HG02870 (cell line): ENCODE measurements around the gene EFCAB7.

Source experiments
- ATAC-seq: cut with Tn5 transposase; IDR thresholded peaks from one replicate; pipeline ENCODE4 v1.9.1; 2021; ENCODE audit warnings: mild to moderate bottlenecking, moderate library complexity; ENCODE audit not compliant: unreplicated experiment

The EFCAB7 gene

DNA sequence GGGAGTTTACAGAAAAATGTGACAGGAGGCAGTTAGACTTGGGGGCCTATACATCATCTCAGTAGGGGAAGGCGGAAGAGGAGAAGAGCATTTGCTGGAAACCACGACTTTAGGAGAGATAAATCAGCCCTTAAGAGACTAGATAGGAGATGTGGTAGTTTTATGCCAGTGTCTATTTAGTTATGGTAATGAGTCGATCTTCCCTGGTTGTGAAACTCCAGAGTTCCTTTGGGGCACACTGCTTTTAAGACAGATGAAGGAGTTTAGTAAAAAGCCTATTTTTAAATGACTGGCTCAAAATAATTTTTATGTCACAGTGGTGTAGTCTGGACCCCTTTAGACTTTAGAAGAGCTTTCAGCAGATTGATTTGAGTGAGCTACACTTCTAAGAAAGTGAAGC, 77.7 kb downstream of the EFCAB7 start:
- ATAC-seq, result no peak

DNA sequence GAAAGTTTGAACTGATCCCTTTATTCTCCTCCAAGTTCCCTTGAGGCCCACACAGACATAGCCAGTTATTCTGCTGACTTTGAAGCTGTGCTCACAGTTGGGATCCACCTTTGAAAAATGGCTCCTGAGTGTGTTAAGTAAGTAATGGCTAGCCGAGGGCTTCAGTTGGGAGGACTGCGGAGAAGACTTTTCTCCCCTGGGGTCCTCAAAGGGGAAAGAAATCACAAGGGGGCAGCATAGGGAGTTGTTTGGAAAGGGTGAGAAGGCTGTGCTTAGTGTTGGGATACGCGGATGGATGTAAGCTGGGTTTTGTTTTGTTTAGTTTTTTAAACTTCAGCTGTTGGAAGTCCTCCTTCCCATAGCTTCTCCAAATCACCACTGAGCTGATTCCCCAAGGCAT, 78.1 kb downstream of the EFCAB7 start:
- ATAC-seq, result no peak

DNA sequence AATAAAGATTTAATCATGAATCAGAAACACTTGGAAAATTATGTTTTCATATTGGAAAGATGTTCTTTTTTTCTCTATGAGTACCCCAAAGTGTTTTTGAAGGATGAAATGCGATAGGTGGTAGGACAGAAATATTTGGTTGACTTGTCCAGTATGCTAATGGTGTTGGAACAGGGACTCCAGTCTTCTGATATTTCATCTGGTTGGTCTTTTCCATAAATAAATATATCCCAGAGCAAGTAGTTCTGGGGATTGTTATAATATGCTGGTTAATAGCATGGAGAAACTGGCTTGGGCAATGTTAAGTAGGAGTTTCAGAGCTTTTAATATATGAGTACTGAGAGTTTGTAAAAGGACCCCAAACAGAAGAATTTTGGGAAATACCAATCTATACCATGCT, 78.6 kb downstream of the EFCAB7 start:
- no peak for ATAC-seq

DNA sequence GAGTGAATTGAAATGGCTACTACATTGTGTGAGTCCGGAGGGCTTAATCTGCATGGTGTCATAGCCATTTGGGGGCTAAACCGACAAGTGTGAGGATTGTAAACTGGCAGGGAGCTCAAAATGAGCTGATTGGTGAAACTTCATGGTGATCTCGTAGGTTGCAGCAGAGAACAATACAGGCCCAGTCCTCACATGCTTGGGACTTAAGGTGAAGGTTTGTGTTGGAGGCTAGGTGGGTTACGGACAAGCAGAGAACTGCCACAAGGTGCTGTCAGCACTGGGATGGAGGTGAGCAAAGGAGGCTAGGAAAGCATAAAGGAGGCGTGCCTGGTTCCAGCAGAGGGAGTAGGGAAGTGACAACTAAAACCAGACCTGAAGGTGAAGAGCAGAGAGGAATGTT, 79.3 kb downstream of the EFCAB7 start:
- no peak for ATAC-seq

DNA sequence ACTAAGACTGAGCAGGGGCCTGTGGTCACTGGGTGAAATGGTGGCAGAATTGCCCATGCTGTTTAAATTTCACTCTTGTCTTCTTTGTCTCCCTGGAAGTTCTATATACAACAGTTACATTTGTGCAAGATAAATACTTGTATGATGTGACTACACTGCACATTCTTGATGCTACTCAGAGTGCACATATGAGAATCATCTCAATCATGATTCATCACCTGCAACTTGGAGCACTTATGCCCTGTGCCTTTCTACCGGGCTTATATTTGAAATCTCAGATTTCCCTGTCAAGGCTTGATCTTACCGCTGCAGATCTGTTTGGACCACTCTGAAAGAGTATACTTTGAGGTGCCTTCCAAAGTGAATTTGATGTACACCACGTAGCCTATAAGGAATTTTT, 80.5 kb downstream of the EFCAB7 start:
- no peak for ATAC-seq

DNA sequence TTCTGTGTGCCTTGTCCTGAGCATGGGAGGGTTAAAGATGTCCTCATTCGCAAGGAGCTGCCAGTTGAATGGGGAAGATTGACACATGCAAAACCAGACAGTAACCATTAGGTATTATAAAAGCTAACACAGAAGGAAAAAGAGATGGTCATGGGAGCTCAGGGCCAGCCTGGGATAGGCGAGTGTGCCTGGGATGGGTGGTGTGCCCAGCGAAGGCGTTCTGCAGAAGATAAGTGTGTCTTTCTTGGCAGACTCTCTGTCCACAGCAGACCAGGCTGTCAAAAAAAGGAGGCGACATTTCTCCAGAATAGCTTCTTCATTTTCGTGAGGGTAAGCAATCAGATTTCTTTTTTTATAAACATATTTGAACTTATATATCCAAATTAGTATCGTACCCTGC, 84.0 kb downstream of the EFCAB7 start:
- ATAC-seq, result no peak

DNA sequence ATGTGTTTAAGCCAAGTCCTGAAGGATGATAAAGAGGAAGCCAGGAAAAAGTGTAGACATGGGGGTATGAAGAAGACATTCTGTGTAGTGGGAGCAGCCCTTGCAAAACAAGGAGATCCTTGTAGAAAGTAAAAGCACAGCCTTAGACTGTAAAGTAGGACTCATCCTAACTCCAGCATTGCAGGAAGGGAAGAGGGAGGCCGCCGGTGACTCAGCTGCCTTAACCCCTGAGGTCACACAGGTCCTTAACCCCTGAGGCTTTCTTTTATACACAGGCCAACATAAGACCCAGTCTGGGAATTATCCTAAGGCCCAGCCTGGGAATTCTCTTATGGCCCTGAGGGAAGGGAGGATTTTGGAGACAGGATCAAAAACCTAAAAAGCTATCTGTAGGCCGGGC, 87.9 kb downstream of the EFCAB7 start:
- ATAC-seq, result no peak

DNA sequence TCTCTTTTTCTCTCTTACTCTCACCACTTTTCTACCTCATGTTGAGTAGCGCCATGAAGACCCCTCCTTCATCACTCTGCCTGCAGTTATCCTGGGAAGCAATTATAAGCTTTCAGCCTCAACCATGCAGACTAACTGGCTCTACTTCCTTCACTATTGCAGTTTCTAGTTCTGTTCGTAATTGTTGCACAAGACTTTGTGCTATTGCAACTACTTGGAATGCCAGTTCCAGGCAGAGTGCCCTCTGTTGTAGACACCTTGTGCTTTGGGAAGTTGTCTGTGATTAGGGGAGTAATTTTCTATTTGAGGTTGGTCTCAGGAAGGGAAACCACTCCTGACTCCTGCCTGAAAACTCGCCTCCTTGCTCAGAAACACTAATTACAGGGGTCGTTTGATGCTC, 89.2 kb downstream of the EFCAB7 start:
- ATAC-seq, result no peak

DNA sequence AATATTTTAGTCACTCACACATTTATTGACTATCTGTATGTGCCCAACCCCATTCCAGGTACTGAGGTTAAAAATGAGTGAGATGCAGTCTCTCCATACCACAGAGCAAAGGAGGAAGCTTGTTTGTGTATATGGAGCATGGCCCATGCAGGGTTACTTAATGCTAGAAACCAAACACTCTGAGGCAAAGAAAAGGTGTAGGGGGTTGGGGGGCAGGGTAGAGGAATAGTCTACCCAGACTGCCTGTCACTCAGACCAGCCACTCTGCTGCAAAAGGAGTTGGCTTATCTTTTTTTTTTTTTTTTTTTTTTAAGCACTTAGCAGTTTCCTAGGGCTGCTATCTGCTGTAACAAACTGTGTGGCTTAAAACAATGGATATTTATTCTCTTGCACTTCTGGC, 89.6 kb downstream of the EFCAB7 start:
- ATAC-seq, result no peak

DNA sequence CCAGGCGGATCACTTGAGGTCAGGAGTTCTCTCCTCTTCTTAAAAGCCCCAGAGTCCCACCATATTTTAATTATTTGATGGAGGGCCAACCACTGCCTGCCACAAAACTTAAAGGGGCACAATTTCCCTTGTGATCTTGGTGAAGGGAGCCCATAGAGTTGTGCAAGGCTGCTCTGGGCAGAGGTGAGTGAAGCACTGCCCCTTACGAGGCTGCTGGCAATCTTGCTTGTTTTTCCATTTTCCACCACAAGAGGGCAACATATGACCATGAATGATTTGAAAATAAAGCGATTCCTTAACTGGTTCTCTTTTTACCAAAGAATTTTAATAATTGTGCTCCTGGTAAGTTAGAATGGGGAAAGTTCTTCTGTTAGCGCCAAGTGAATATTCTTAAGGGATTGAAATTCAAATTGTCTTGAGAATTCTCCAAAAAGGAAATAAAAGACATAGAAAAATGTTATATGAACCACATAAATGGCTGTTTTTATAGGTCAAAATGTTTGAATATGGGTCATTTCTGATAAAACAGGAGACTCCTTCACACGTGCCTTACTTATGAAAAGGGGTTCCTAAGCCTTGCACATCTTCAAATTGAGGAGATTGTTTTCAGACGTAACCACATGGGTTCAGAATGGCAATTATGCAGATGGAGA, 92.6 kb downstream of the EFCAB7 start:
- peak; percentile 64 for ATAC-seq

DNA sequence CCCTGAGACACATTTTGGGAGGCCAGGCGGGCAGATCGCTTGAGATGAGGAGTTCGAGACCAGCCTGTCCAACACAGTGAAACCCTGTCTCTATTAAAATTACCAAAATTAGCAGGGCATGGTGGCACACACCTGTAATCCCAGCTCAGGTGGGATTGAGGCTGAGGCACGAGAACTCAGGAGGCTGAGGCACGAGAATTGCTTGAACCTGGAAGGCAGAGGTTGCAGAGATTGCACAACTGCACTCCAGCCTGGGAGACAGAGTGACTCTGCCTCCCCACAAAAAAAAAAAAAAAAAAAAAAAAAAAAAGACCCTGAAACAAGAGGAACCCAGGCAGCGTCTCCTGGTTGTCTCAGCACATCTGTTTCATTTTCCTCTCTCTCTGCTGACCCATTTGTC, 94.1 kb downstream of the EFCAB7 start:
- no peak for ATAC-seq

DNA sequence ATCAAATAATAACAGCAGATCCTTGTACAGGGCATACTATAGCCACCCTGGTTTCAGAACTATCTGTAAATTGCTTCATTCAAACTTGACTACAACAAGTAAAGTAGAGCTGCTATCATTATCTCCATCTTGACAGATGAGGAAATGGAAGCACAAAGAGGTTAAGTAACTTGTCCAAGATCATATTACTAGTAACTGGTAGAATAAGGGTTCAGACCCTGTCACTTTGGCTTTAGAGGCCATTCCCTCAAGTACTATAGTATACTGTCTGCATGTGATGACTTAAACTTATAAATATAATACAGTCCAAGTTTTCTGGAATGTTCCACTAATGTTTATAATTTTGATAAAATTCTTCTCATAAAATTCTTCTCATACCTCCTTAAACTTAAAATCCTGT, 94.7 kb downstream of the EFCAB7 start:
- ATAC-seq, result no peak

DNA sequence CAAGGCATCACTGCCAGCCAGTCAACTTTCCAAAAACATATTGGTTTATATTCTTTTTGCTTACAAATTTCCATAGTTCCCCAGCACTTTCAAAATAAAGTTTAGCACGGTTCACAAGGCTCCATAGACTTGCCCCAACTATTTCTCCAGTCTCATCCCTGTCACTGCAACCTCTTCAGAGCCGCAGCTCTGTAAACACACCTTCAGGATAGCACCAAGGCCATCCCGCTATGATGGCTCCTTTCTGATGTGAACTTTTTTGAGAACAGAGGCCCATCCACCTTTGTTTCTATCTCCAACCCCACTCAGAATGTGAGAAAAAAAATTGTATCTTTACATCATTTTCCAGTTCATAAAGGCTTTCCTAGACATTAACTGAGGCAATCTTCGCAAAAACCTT, 96.2 kb downstream of the EFCAB7 start:
- no peak for ATAC-seq

DNA sequence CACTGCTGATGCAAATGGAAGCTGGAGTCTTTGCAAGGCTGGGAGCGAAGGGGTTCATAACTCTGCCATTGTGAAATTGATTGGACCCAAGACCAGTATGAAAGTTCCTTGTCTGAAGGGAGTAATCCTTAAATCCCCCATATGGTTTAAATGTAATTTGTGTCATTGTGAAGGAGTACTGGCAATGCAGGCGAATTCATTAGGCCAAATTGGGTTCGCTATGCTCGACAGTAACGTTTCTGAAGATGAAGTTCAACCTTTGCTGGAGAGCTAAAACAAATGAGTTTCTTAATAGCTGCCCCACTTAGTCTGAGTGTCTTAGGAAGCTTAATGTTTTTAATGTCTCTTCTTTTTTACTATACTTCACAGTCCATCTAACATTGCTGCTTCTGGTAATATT, 97.3 kb downstream of the EFCAB7 start:
- ATAC-seq, result no peak

DNA sequence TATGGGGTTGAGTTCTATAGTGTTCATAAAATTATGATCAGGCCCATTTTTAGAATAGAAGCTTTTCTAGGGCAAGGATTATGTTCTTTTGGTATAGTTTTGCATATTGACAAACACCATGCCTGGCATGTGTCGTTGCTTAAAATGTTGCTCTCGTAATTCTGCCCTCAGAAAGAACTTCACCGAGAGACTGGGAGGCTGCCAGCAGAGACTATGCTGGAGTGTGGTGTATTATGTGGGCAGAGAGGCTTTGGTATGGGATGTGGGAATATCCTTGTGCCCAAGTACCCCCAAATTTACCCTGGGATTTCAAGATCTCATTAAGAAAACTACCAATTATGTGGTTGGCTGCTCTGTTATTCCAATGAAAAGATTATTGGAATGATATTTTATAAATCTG, 97.8 kb downstream of the EFCAB7 start:
- no peak for ATAC-seq

DNA sequence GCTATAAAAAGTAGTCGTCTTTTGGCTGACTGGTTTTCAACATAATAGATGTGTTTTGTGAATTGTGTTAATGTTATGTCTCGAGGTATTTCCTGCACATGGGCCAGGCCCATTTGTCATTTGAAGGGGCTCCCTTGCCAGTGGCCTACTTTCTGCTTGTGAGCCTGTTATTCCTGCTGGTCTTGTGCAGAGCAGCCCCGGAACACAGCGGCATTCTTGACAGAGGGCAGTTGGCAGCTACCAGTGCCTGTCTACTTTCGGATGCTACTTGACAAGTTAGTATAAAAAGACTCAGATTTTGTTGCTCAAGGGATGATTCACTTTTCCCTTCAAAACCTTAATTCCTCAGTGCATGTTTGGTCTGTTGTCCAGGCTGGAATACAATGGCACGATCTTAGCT, 98.4 kb downstream of the EFCAB7 start:
- no peak for ATAC-seq
